NB4 (cell line): Measurements from ENCODE around the gene C5orf47.

Experiments used
- MYC ChIP-seq: IDR thresholded peaks from 2 replicates; pipeline ENCODE4 v1.6.1; 2011; ENCODE audit warnings: low read depth, low read length
- POLR2A ChIP-seq: IDR thresholded peaks from 2 replicates; pipeline ENCODE4 v1.6.1; 2011; ENCODE audit warnings: mild to moderate bottlenecking; ENCODE audit not compliant: insufficient read length; ENCODE audit errors: extremely low read depth
- TF ChIP-seq, protein P1 (sequence below): IDR thresholded peaks from one replicate; pipeline ENCODE4 v1.5.1; 2012; ENCODE audit warnings: low read depth, low read length
- TF ChIP-seq, protein P2 (sequence below): IDR thresholded peaks from 2 replicates; pipeline ENCODE4 v1.6.1; 2011; ENCODE audit warnings: low read depth, low read length

DNA sequence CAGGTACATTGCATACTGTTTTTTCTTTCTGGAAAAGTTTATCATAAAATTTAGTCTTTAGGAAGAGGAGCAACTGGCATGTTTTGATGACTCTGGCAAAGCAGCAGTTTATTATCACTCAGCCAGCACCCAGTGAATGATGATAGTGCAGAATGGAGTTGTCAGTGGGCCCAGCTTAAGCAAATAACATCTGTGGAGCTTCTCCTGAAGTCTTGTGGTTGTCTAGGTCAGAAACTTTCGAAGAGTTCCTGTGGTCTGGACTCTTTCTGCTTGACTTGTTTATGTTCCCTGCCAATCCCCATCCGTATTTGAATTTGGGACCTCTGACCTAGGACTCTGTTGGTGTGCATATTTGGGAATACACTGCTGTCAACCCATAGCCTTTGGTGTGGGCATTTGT lies 38.1 kb upstream of the C5orf47 start:
- TF ChIP-seq, protein P1, sequence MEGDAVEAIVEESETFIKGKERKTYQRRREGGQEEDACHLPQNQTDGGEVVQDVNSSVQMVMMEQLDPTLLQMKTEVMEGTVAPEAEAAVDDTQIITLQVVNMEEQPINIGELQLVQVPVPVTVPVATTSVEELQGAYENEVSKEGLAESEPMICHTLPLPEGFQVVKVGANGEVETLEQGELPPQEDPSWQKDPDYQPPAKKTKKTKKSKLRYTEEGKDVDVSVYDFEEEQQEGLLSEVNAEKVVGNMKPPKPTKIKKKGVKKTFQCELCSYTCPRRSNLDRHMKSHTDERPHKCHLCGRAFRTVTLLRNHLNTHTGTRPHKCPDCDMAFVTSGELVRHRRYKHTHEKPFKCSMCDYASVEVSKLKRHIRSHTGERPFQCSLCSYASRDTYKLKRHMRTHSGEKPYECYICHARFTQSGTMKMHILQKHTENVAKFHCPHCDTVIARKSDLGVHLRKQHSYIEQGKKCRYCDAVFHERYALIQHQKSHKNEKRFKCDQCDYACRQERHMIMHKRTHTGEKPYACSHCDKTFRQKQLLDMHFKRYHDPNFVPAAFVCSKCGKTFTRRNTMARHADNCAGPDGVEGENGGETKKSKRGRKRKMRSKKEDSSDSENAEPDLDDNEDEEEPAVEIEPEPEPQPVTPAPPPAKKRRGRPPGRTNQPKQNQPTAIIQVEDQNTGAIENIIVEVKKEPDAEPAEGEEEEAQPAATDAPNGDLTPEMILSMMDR = no peak
- TF ChIP-seq POLR2A (no peak), MYC (no peak)
- TF ChIP-seq, protein P2, sequence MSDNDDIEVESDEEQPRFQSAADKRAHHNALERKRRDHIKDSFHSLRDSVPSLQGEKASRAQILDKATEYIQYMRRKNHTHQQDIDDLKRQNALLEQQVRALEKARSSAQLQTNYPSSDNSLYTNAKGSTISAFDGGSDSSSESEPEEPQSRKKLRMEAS = no peak
